OCI-LY7 (cell line): ENCODE results near the gene MINDY4B. TPM values are rescaled to one million over a fixed set of nuclear protein-coding genes. Genes with fewer than 3 reads are reported as not detected.

ENCODE experiments used
- BruUV-seq: library from RNA; stranded (reverse); fragments of 400-500 nt; replicated peaks from 2 replicates; lab custom pipeline; 2021; lab: Mats Ljungman, UMichigan
- CTCF ChIA-PET: fragments of 300-600 bp; sonication (Branson Sonifier 250); formaldehyde crosslinking; loops from one replicate; lab custom pipeline; 2022; ENCODE audit warnings: antibody characterized with exemption; ENCODE audit not compliant: unreplicated experiment; lab: Charles Lee
- POLR2A ChIA-PET: fragments of 300-600 bp; sonication (Branson Sonifier 250); formaldehyde crosslinking; loops from one replicate; lab custom pipeline; 2022; ENCODE audit warnings: antibody characterized with exemption; lab: Charles Lee
- DNase-seq: peaks from one replicate; pipeline ENCODE4 v3.0.0-alpha.2; 2015; ENCODE audit warnings: low spot score
- H2AFZ ChIP-seq: fragments of 200-600 bp; sonication (generic), shearing (Covaris generic); 2 replicates; pipeline ENCODE4 v1.6.1; 2014; ENCODE audit warnings: mild to moderate bottlenecking, antibody characterized with exemption, low read length, moderate library complexity
- H3K27ac ChIP-seq: fragments of 200-600 bp; sonication (generic); 2 replicates; pipeline ENCODE4 v1.5.1; 2014; ENCODE audit warnings: mixed run types, low read depth, mild to moderate bottlenecking, moderate library complexity, low read length, inconsistent platforms; ENCODE audit not compliant: poor library complexity, severe bottlenecking
- H3K36me3 ChIP-seq: fragments of 200-600 bp; sonication (generic); 2 replicates; pipeline ENCODE4 v1.6.1; 2014; ENCODE audit warnings: mild to moderate bottlenecking, antibody characterized with exemption, low read length, moderate library complexity, mixed read lengths; ENCODE audit not compliant: insufficient read depth
- H3K4me1 ChIP-seq: fragments of 200-600 bp; sonication (generic); 2 replicates; pipeline ENCODE4 v1.5.1; 2014; ENCODE audit warnings: mild to moderate bottlenecking, low read length; ENCODE audit not compliant: insufficient read depth, poor library complexity, severe bottlenecking
- H3K4me2 ChIP-seq: fragments of 200-600 bp; sonication (generic); 2 replicates; pipeline ENCODE4 v1.6.1; 2014; ENCODE audit warnings: mild to moderate bottlenecking, low read length
- H3K4me3 ChIP-seq: fragments of 200-600 bp; sonication (generic); 2 replicates; pipeline ENCODE4 v1.5.1; 2014; ENCODE audit warnings: mild to moderate bottlenecking, low read depth, low read length; ENCODE audit not compliant: poor library complexity, severe bottlenecking
- H3K79me2 ChIP-seq: fragments of 200-600 bp; sonication (generic); 2 replicates; pipeline ENCODE4 v1.6.1; 2016; ENCODE audit warnings: low read depth, mild to moderate bottlenecking, low read length, moderate library complexity, mixed read lengths; ENCODE audit not compliant: insufficient read depth
- H3K9me2 ChIP-seq: fragments of 200-600 bp; sonication (generic); 2 replicates; pipeline ENCODE4 v1.6.1; 2016; ENCODE audit warnings: mild to moderate bottlenecking, low read length, mixed read lengths; ENCODE audit not compliant: insufficient read depth
- H3K9me3 ChIP-seq: fragments of 200-600 bp; sonication (generic); 2 replicates; pipeline ENCODE4 v1.6.1; 2014; ENCODE audit warnings: mild to moderate bottlenecking, mixed run types, low read length, mixed read lengths
- H4K20me1 ChIP-seq: fragments of 200-600 bp; sonication (generic); 2 replicates; pipeline ENCODE4 v1.6.1; 2014; ENCODE audit warnings: mild to moderate bottlenecking, antibody characterized with exemption, low read length, moderate library complexity, mixed read lengths; ENCODE audit not compliant: insufficient read depth
- EZH2phosphoT487 ChIP-seq: fragments of 200-600 bp; sonication (generic); IDR thresholded peaks from 2 replicates; pipeline ENCODE4 v1.6.1; 2018; ENCODE audit warnings: low read depth, borderline replicate concordance, mild to moderate bottlenecking, mixed run types, antibody characterized with exemption, low read length, moderate library complexity, mixed read lengths
- intact Hi-C: fragments of 100-400 bp; cut with micrococcal nuclease; formaldehyde crosslinking; loops from one replicate; pipeline ENCODE4 v1.10.0; 2022; ENCODE audit not compliant: unreplicated experiment
- total RNA-seq, 2 experiments: library from RNA; depleted of rRNA in 1 of 2; stranded (reverse); fragments of >200 nt in 1 of 2; shearing (Covaris generic) in 1 of 2; gene quantifications; 2 replicates each; pipeline ENCODE4 v1.2.3, GENCODE V29; 2014 to 2022
- TF ChIP-seq, protein P1 (sequence below): fragments of 200-600 bp; sonication (generic); conservative IDR thresholded peaks from 2 replicates; pipeline ENCODE4 v1.5.1; 2014; ENCODE audit warnings: mild to moderate bottlenecking, antibody characterized with exemption, low read length, moderate library complexity, mixed read lengths

MINDY4B gene
- total RNA-seq, 2 experiments from 2014 or later = not detected

DNA sequence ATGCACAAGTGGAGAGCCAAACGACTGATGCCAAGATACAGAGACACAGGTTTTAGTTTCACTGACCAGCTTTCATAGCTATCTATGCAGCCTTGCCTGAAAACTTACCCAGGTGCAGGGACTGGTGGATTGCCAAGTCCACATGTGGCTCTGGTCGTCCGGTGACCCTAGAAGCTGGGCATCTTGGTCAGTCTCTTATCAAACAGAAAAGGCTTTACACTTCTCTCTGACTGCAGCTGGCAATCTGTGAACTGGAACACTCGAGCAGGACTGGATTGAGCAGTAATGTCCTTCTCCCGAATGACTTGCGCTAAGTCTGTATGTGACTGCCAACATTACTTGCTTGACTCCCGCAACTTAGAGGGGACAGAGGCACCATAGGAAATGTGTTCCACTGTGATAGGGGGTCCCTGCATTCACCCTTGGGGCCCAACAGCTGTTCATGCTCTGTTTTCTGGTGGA, 79.3 kb downstream of the MINDY4B start:
- Histone ChIP-seq H3K4me3 (no peak overlapping the region), H3K79me2 (no peaks in the 10 kb centered on the region), H2AFZ (no peak overlapping the region), H3K9me3 (no peaks in the 10 kb centered on the region), H3K9me2 (no peaks in the 10 kb centered on the region), H3K4me1 (no peaks in the 10 kb centered on the region), H3K36me3 (no peaks in the 10 kb centered on the region), H3K4me2 (no peak overlapping the region), H3K27ac (no peak overlapping the region), H4K20me1 (no peaks in the 10 kb centered on the region)
- no TSS peak for BruUV-seq
- ChIA-PET POLR2A (no interaction called here), CTCF (no interaction called here)
- intact Hi-C loops = no loop called here
- DNase-seq = no peak
- no peak for TF ChIP-seq EZH2phosphoT487
- TF ChIP-seq, protein P1, sequence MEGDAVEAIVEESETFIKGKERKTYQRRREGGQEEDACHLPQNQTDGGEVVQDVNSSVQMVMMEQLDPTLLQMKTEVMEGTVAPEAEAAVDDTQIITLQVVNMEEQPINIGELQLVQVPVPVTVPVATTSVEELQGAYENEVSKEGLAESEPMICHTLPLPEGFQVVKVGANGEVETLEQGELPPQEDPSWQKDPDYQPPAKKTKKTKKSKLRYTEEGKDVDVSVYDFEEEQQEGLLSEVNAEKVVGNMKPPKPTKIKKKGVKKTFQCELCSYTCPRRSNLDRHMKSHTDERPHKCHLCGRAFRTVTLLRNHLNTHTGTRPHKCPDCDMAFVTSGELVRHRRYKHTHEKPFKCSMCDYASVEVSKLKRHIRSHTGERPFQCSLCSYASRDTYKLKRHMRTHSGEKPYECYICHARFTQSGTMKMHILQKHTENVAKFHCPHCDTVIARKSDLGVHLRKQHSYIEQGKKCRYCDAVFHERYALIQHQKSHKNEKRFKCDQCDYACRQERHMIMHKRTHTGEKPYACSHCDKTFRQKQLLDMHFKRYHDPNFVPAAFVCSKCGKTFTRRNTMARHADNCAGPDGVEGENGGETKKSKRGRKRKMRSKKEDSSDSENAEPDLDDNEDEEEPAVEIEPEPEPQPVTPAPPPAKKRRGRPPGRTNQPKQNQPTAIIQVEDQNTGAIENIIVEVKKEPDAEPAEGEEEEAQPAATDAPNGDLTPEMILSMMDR = no peak

DNA sequence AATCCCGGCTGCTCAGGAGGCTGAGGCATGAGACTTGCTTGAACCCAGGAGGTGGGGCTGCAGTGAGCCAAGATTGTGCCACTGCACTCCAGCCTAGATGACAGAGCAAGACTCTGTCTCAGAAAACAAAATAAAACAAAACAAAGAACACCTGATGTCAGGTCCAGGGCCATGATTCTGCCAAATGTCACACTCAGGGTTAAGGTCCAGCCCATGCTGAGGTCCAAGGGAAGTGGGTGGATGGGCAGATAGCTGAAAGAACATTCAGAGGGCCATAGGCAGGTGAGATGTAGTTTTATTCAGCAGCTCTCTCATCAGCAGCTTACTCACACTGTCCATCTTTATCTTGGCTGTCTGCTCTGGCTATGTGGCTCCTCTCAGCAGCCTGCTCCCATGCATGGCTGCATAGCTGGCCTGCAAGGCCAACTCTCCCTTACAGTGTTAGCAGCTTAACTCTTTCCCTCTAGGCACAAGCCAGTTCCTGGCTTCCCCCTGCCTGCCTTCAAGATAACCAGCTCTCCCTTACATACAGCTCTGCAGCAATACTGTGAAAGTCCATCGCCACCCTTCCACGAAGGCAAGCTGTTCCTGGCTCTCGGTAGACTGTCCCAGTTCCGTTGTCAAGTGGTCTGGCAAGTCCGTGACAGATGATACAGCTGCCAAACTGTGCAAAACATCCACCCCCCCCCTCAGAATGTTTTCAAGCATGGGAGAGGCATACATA, 79.9 kb downstream of the MINDY4B start:
- ChIA-PET POLR2A (interaction anchor here (0.6 to 1.0 kb wide), 3 partner anchors 12 to 338 kb away, joined by 3 read pairs; no protein-coding TSS in a partner anchor), CTCF (no interaction called here)
- Histone ChIP-seq H2AFZ (no peak overlapping the region), H3K4me3 (no peak overlapping the region), H3K79me2 (no peaks in the 10 kb centered on the region), H3K4me2 (no peak overlapping the region), H3K36me3 (no peaks in the 10 kb centered on the region), H3K9me2 (no peaks in the 10 kb centered on the region), H4K20me1 (no peaks in the 10 kb centered on the region), H3K4me1 (no peaks in the 10 kb centered on the region), H3K27ac (no peak overlapping the region), H3K9me3 (no peaks in the 10 kb centered on the region)
- no TSS peak for BruUV-seq
- intact Hi-C loops = no loop called here
- DNase-seq = no peak
- TF ChIP-seq EZH2phosphoT487 = no peak
- TF ChIP-seq, protein P1 = no peak

DNA sequence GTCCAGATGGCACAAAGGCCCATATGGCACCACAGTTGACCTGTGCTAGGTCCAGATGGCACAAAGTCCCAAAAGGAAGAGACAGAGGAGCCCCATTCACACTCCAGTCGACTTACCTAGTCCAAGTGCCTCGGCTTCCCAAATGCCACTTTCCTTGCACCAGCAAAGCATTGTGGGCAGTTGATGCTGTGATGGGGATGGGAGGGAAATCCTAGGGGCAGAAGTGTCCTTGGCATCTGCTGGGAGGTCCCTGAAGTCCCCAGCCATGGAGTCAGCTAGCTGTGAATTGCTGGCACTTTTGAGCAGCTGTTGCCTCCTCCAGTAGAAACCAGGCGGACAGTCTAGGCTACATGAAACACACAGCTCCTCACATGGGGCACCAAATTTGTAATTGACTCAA, 82.0 kb downstream of the MINDY4B start:
- TF ChIP-seq, protein P1 = no peak
- no peak for TF ChIP-seq EZH2phosphoT487
- no peaks in the 10 kb centered on the region for H3K79me2 ChIP-seq
- H3K9me3 ChIP-seq = no peaks in the 10 kb centered on the region
- no peak overlapping the region for H3K27ac ChIP-seq
- H2AFZ ChIP-seq = no peak overlapping the region
- POLR2A ChIA-PET = interaction anchor here (0.5 kb wide), 1 partner anchor 728 kb away, joined by 3 read pairs; no protein-coding TSS in a partner anchor
- CTCF ChIA-PET = no interaction called here
- no peaks in the 10 kb centered on the region for H3K9me2 ChIP-seq
- H4K20me1 ChIP-seq = no peaks in the 10 kb centered on the region
- H3K4me1 ChIP-seq = no peaks in the 10 kb centered on the region
- no peak for DNase-seq
- intact Hi-C loops = no loop called here
- H3K4me3 ChIP-seq = no peak overlapping the region
- H3K36me3 ChIP-seq = no peaks in the 10 kb centered on the region
- no peak overlapping the region for H3K4me2 ChIP-seq
- BruUV-seq = no TSS peak
